Right atrium auricular region (tissue), 2 donors: ENCODE measurements around the gene GGPS1. TPM values are rescaled to one million over a fixed set of nuclear protein-coding genes. Genes with fewer than 3 reads are reported as not detected.

Experiments
- total RNA-seq, 2 donors: library from RNA; depleted of rRNA; stranded (reverse); fragments of >200 nt; gene quantifications; one replicate each; pipeline ENCODE4 v1.1.0, GENCODE V29; 2016

GGPS1 gene
- total RNA-seq, 2 donors from 2014 or later, result 13.4 to 18.9 TPM

Other genes with a start within 250 kb of the GGPS1 start
- 10 to 100 TPM; 70.2 to 83.5 TPM for gene TOMM20, start 199.7 kb upstream of the GGPS1 start, total RNA-seq
- gene RBM34, start 167.3 kb upstream of the GGPS1 start, total RNA-seq, result 10 to 100 TPM; 33.5 to 43.7 TPM
- gene ARID4B, start 391 bp upstream of the GGPS1 start, total RNA-seq, result 10 to 100 TPM; 15.9 to 16.1 TPM
- 10 to 100 TPM; 15.4 to 18.0 TPM for gene TBCE, start 38.9 kb downstream of the GGPS1 start, total RNA-seq
- 10 to 100 TPM; 18.9 to 23.2 TPM for gene B3GALNT2, start 175.9 kb downstream of the GGPS1 start, total RNA-seq